Measurements from ENCODE around the gene MMP8.

Gene MMP8

DNA sequence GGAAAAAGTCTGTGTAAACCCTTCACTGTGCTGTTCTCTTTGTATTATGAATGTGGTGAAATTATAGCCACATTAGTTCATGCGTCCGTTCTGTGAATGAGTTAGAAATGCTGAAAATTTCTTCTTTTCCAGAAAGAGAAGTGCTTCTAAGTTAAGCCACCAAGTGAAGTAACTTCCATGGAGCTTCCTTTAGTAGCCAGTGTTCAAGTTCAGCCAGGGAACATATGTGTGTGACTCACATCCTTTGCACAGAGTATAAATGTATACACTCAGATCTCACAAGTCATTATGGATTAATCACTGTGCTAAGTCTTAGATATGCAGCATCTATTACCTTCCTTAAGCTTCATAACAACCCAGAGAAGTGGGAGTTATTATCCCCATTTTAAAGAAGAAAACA is 3.1 kb upstream of the MMP8 start:
- H3K4me3 ChIP-seq (ENCODE audit: low read length), result no peak overlapping the region
- no peaks in the 10 kb centered on the region for H3K27me3 ChIP-seq (replicated peaks; ENCODE audit: insufficient read depth, low read length)
- H4K20me1 ChIP-seq (ENCODE audit: insufficient read depth, low read length), result no peaks in the 10 kb centered on the region
- H3K36me3 ChIP-seq (replicated peaks; ENCODE audit: insufficient read depth, low read length), result no peaks in the 10 kb centered on the region
- no peak for DNase-seq
- H3K4me1 ChIP-seq (ENCODE audit: low read length), result no peaks in the 10 kb centered on the region
- H3K9me2 ChIP-seq (replicated peaks; ENCODE audit: insufficient read depth, low read length), result no peaks in the 10 kb centered on the region
- no peak overlapping the region for H3K4me2 ChIP-seq (ENCODE audit: low read depth, low read length)
- no peaks in the 10 kb centered on the region for H3K79me2 ChIP-seq (ENCODE audit: low read length)
- no peak overlapping the region for H3K27ac ChIP-seq (ENCODE audit: low read length)
- no peaks in the 10 kb centered on the region for H3K9me3 ChIP-seq (replicated peaks; ENCODE audit: insufficient read depth, low read length)
- no peaks in the 10 kb centered on the region for H3F3A ChIP-seq (ENCODE audit: insufficient read depth, low read length)
- no peak overlapping the region for H2AFZ ChIP-seq (ENCODE audit: low read length)
- H3K9ac ChIP-seq (ENCODE audit: low read length), result no peak overlapping the region
- TF ChIP-seq, protein P1, sequence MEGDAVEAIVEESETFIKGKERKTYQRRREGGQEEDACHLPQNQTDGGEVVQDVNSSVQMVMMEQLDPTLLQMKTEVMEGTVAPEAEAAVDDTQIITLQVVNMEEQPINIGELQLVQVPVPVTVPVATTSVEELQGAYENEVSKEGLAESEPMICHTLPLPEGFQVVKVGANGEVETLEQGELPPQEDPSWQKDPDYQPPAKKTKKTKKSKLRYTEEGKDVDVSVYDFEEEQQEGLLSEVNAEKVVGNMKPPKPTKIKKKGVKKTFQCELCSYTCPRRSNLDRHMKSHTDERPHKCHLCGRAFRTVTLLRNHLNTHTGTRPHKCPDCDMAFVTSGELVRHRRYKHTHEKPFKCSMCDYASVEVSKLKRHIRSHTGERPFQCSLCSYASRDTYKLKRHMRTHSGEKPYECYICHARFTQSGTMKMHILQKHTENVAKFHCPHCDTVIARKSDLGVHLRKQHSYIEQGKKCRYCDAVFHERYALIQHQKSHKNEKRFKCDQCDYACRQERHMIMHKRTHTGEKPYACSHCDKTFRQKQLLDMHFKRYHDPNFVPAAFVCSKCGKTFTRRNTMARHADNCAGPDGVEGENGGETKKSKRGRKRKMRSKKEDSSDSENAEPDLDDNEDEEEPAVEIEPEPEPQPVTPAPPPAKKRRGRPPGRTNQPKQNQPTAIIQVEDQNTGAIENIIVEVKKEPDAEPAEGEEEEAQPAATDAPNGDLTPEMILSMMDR (IDR thresholded peaks at IDR 0.05; ENCODE audit: low read length), result no peak
- no peak for TF ChIP-seq EZH2 (optimal IDR thresholded peaks at IDR 0.05; ENCODE audit: low read depth, low read length)
- no peak for TF ChIP-seq EZH2phosphoT487 (IDR thresholded peaks at IDR 0.05; ENCODE audit: low read length)

DNA sequence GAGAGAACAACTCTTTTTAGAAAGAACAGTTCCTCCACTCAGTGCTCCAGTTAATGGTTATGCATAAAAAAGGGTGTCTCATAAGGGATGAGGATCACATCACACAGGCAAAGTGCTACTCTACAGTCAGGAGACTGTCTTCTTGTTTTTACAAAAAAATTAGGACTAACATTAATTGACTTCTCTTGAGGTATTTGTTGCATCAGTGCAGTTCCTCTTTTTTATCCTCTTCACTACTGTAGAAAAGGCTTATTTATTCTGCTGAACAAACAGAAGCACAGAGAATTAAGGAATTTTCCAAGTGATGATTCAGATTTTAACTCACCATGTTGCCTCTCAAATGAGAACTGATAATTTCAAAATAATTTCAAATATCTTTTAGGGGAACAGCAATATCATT is 1.9 kb downstream of the MMP8 start:
- Histone ChIP-seq H3K9me2 (replicated peaks; ENCODE audit: insufficient read depth, low read length) (no peaks in the 10 kb centered on the region), H3K9ac (ENCODE audit: low read length) (no peak overlapping the region), H3K4me3 (ENCODE audit: low read length) (no peak overlapping the region), H3K79me2 (ENCODE audit: low read length) (no peaks in the 10 kb centered on the region), H3K27me3 (replicated peaks; ENCODE audit: insufficient read depth, low read length) (no peaks in the 10 kb centered on the region), H3K4me2 (ENCODE audit: low read depth, low read length) (no peak overlapping the region), H3K9me3 (replicated peaks; ENCODE audit: insufficient read depth, low read length) (no peaks in the 10 kb centered on the region), H4K20me1 (ENCODE audit: insufficient read depth, low read length) (no peaks in the 10 kb centered on the region), H2AFZ (ENCODE audit: low read length) (no peak overlapping the region), H3K36me3 (replicated peaks; ENCODE audit: insufficient read depth, low read length) (no peaks in the 10 kb centered on the region), H3F3A (ENCODE audit: insufficient read depth, low read length) (no peaks in the 10 kb centered on the region), H3K27ac (ENCODE audit: low read length) (no peak overlapping the region), H3K4me1 (ENCODE audit: low read length) (no peaks in the 10 kb centered on the region)
- DNase-seq, result no peak
- no peak for TF ChIP-seq EZH2 (optimal IDR thresholded peaks at IDR 0.05; ENCODE audit: low read depth, low read length)
- TF ChIP-seq EZH2phosphoT487 (IDR thresholded peaks at IDR 0.05; ENCODE audit: low read length), result no peak
- TF ChIP-seq, protein P1 (IDR thresholded peaks at IDR 0.05; ENCODE audit: low read length), result no peak

DNA sequence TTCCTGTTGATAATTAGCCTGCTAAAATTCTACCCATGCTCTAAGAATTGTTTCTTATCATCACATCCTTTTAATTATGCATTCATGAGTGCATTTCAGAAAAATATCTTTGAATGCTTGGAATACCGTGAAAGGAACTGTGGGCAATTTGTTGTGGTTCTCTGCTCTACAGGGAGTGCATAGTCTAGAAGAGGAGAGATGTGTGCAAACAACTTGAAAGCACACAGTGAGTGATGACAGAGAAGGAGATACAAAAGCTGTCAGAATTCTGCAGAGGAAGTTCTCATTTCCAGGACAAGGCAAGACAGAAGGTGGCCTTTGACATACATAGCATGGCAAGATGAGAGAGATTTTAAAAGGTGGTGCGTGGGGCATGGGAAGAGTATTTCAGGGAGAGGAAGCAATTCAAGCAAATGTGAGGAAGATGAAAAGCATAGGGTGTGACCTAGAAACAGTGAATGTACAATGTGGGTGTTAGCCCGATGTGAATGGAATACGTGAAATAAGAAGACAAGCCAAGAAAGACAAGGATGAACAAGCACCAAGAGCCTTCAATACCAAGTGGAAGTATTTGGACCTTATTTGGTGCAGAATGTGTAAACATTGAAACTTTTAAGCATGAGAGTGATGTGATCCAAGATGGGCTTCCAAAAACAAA is 5.0 kb downstream of the MMP8 start:
- Histone ChIP-seq H3K27ac (ENCODE audit: low read length) (no peak overlapping the region), H4K20me1 (ENCODE audit: insufficient read depth, low read length) (no peaks in the 10 kb centered on the region), H3K4me2 (ENCODE audit: low read depth, low read length) (no peak overlapping the region), H3K9me3 (replicated peaks; ENCODE audit: insufficient read depth, low read length) (no peaks in the 10 kb centered on the region), H3K9ac (ENCODE audit: low read length) (no peak overlapping the region), H3K36me3 (replicated peaks; ENCODE audit: insufficient read depth, low read length) (no peaks in the 10 kb centered on the region), H3K79me2 (ENCODE audit: low read length) (no peaks in the 10 kb centered on the region), H2AFZ (ENCODE audit: low read length) (no peak overlapping the region), H3K4me1 (ENCODE audit: low read length) (no peaks in the 10 kb centered on the region; the same call in 1 of the 2 replicates), H3F3A (ENCODE audit: insufficient read depth, low read length) (no peaks in the 10 kb centered on the region), H3K9me2 (replicated peaks; ENCODE audit: insufficient read depth, low read length) (no peaks in the 10 kb centered on the region), H3K27me3 (replicated peaks; ENCODE audit: insufficient read depth, low read length) (no peaks in the 10 kb centered on the region), H3K4me3 (ENCODE audit: low read length) (no peak overlapping the region)
- TF ChIP-seq, protein P1 (IDR thresholded peaks at IDR 0.05; ENCODE audit: low read length), result no peak
- TF ChIP-seq EZH2phosphoT487 (IDR thresholded peaks at IDR 0.05; ENCODE audit: low read length) (no peak), EZH2 (optimal IDR thresholded peaks at IDR 0.05; ENCODE audit: low read depth, low read length) (no peak)
- no peak for DNase-seq

Measured in MM.1S (cell line).